GM19351 (cell line): ENCODE measurements around the gene HIGD1B.
"Not testable (repeated sequence)": the region's sequence is repeated elsewhere in the genome, so short reads cannot be mapped to it uniquely, and the experiment has no call there.

Experiments used
- ATAC-seq: cut with Tn5 transposase; IDR thresholded peaks from one replicate; pipeline ENCODE4 v1.9.1; 2021; ENCODE audit warnings: mild to moderate bottlenecking, moderate library complexity; ENCODE audit not compliant: unreplicated experiment

Gene HIGD1B

GRCh38 chr17:44847586-44847985, at the start of gene HIGD1B:
Gene HIGD1B, plus strand, starts transcription at chr17:44847883. Its CDS starts 270 bp downstream, at chr17:44848153.
- ATAC-seq, result no peak

- ATAC-seq, result no peak
Measured at GRCh38 chr17:44798356-44798755, 49.3 kb upstream of the HIGD1B start.

- ATAC-seq, result no peak
Measured at GRCh38 chr17:44801880-44802279, 45.8 kb upstream of the HIGD1B start.

DNA sequence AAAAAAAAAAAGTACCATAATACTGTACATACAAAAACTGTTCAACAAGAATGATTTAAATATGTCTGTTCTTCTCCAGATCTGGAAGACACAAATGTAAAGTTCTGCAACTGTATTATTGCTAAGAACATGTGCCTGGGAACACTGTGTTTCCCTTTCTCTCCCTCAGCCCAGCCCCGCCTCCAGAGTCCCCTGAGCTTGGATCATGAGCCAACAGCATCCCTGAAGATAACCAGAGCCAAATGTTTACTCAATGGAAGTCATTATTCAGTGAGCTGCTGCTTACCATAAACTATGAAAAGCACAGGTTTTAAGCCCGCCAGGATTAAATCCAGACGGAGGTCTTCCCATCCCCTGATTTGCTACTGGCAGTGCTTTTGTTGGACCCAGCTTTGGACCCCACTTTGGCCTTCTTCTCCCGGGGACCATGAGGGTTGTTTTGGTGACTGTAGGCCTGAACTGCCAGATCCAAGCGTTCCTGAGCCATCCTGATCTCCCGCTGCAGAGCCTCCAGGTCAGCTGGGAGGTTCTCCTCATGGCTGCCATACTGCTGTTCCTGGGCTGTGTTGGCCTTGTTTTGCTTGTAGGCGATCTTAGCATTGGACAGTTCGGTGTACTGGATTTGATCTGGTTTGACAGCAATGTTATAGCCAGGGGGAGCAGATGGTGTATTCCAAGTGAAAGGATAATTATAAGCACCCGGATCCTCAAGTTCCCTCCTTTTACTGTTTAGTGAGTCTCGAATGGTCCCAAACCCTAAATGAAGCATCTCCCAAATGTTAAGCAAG, 43.2 kb upstream of the HIGD1B start:
- no peak for ATAC-seq

- no peak for ATAC-seq
Measured at GRCh38 chr17:44807093-44807816, 40.4 kb upstream of the HIGD1B start.

- no peak for ATAC-seq
Measured at GRCh38 chr17:44807817-44808155, 39.9 kb upstream of the HIGD1B start.

GRCh38 chr17:44808156-44808555, 39.5 kb upstream of the HIGD1B start:
- no peak for ATAC-seq

GRCh38 chr17:44808656-44809388, 38.9 kb upstream of the HIGD1B start:
- ATAC-seq, result not testable (repeated sequence)

GRCh38 chr17:44812263-44812662, 35.4 kb upstream of the HIGD1B start:
- no peak for ATAC-seq

DNA sequence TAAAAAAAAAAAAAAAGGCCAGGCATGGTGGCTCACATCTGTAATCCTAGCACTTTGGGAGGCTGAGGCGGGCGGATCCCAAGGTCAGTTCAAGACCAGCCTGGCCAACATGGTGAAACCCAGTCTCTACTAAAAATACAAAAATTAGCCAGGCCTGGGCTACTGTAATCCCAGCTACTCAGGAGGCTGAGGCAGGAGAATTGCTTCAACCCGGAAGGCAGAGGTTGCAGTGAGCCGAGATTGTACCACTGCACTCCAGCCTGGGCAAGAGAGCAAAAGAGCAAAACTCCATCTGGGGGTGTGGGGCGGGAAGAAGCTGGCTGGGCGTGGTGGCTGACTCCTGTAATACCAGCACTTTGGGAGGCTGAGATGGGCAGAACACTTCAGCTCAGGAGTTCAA, 29.2 kb upstream of the HIGD1B start:
- ATAC-seq, result not testable (repeated sequence)

GRCh38 chr17:44820631-44821212, 27.0 kb upstream of the HIGD1B start:
- no peak for ATAC-seq

GRCh38 chr17:44825236-44825635, 22.4 kb upstream of the HIGD1B start:
- not testable (repeated sequence) for ATAC-seq

GRCh38 chr17:44826123-44826790, 21.4 kb upstream of the HIGD1B start:
- ATAC-seq, result no peak

DNA sequence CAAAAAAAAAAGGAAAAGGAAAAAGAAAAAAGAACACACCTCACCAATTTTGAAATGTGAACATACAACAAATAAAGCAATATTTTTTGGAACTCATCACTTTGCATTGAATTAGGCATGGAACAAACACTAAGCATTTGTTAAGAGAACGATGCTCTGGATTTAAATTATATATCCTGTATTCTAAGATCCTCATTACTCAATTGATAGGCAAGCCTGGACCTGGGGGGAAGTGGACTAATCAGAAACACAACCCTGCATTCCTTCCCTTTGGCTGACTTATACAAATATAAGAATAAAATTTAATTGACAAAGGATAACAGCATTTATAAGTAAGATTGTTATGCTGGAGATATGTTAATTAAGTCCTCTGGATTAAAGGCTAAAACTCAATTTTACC, 19.8 kb upstream of the HIGD1B start:
- no peak for ATAC-seq

- no peak for ATAC-seq
Measured at GRCh38 chr17:44828919-44829522, 18.7 kb upstream of the HIGD1B start.

DNA sequence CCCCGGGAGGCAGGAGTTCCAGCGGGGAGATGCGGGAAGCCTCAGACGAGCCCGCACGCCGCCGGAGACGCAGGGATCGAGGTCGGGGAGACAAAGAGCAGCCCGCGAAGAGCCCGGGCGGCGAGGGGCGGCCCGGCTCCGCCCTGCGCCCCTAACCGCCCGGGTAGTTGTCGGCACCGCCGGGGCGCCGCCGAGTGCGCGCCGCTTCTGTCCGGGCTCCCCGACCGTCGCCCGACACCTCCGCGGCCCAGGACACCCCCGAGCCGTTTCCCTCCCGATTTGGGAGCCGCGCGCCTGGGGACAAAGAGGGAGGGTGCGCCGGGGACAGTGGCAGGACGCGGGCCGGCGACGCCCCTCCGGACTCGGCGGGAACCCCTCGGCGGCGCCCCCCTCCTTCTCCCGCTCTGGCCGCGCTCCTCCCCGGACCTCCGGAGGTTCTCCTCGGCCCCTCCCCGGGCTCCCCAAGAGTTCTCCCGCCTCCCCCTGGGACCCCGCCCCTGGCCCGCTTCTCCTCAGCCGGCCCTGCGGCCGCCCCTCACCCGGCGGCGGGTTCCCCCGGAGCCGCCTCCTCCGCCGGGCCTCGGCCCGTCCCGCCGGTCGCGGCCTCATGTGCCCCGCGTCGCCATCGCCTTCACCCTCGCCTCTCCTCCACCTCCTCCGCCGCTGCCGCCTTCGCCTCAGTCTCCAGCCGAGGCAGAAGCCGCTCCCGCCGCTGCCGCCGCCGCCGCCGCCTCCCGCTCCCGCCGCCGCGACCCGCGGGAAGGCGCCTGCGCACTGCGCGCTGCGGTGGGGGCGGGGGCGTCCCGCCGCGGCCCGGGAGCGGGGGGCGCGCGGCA, 17.9 kb upstream of the HIGD1B start, which contains the start of gene GJC1:
TSS of gene GJC1 (minus strand) at position 765 of the 836 bp plus-strand sequence. CDS start 24,470 bp downstream, outside the sequence.
- no peak for ATAC-seq

- ATAC-seq, result no peak
Measured at GRCh38 chr17:44830359-44831288, 17.1 kb upstream of the HIGD1B start.

GRCh38 chr17:44831371-44831770, 16.3 kb upstream of the HIGD1B start:
- ATAC-seq, result no peak
